Measurements from ENCODE around the gene STH.

STH gene

DNA sequence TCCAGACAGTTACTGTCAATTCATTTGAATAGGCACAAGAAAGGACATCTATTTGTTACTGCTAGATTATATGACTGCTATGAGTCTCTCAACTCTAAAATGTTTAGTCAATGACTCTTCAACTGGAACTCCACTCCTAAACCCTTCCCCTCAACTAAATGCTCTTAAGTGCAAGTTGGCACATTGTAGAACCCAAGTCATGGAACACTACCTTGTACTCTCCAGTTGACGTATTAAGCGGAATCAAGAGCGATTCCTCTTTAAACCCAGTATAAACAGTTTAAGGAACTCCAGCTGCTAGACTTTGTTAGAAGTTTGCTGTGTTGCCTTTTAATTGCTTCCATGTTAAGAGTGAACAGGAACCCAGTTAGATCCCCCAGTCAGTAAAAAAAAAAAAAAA lies 44.6 kb downstream of the STH start:
- Histone ChIP-seq H3K27ac (ENCODE audit: low read depth, low read length) (no peak overlapping the region), H2AFZ (ENCODE audit: low read depth, low read length, severe bottlenecking) (no peak overlapping the region), H3K9ac (ENCODE audit: low read length) (no peak overlapping the region), H3F3A (ENCODE audit: insufficient read depth) (peaks cover 3% of the 10 kb centered on the region; the same call in 1 of the 2 replicates), H3K36me3 (ENCODE audit: low read length) (peaks cover 29% of the 10 kb centered on the region; the same call in 1 of the 2 replicates), H3K9me2 (replicated peaks; ENCODE audit: insufficient read depth, low read length) (no peaks in the 10 kb centered on the region), H3K4me2 (ENCODE audit: low read depth, low read length, poor library complexity, severe bottlenecking) (no peak overlapping the region), H3K79me2 (ENCODE audit: insufficient read depth, low read length) (no peaks in the 10 kb centered on the region), H3K4me3 (ENCODE audit: insufficient read depth, low read length, poor library complexity, severe bottlenecking) (no peak overlapping the region), H4K20me1 (ENCODE audit: low read depth, low read length) (no peaks in the 10 kb centered on the region), H3K27me3 (ENCODE audit: low read length) (no peaks in the 10 kb centered on the region), H3K9me3 (ENCODE audit: insufficient read depth, low read length) (no peaks in the 10 kb centered on the region)
- TF ChIP-seq EZH2phosphoT487 (conservative IDR thresholded peaks at IDR 0.05; ENCODE audit: low read length), result no peak
- TF ChIP-seq, protein P1, sequence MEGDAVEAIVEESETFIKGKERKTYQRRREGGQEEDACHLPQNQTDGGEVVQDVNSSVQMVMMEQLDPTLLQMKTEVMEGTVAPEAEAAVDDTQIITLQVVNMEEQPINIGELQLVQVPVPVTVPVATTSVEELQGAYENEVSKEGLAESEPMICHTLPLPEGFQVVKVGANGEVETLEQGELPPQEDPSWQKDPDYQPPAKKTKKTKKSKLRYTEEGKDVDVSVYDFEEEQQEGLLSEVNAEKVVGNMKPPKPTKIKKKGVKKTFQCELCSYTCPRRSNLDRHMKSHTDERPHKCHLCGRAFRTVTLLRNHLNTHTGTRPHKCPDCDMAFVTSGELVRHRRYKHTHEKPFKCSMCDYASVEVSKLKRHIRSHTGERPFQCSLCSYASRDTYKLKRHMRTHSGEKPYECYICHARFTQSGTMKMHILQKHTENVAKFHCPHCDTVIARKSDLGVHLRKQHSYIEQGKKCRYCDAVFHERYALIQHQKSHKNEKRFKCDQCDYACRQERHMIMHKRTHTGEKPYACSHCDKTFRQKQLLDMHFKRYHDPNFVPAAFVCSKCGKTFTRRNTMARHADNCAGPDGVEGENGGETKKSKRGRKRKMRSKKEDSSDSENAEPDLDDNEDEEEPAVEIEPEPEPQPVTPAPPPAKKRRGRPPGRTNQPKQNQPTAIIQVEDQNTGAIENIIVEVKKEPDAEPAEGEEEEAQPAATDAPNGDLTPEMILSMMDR (IDR thresholded peaks at IDR 0.05; ENCODE audit: insufficient read depth, low read length, poor library complexity, severe bottlenecking), result no peak

DNA sequence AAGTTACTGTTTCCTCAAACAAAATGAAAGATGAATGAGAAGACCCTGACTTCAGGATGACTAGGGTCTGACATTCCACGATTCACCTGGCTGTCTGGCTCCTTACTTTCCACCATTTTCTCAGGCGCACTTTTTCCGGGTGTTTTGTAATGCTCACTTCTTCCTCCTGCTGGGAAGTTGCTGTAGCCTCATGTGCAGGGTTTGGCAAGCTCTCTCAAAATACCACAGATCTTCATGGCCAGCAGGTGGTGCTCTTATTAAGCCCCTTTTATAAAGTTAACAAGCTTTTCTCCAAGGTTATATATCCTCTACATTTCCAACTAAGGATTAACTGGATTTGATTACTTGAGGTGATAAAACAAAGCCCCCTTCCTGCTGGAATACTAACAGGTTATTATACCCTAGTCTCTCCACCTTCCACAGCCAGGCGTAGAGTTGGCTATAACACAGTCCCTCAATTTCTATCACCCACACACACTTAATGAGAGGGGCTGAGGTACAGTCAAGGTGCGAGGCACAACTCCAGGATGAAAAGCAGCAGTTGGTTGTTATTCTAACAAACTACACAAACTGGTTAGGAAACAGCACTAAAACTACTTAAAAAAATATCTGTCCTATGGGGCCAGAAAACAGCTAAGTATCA lies 45.4 kb downstream of the STH start:
- Histone ChIP-seq H3K9me3 (ENCODE audit: insufficient read depth, low read length) (no peaks in the 10 kb centered on the region), H2AFZ (ENCODE audit: low read depth, low read length, severe bottlenecking) (no peak overlapping the region), H3K79me2 (ENCODE audit: insufficient read depth, low read length) (no peaks in the 10 kb centered on the region), H3K27ac (ENCODE audit: low read depth, low read length) (no peak overlapping the region), H3K9me2 (replicated peaks; ENCODE audit: insufficient read depth, low read length) (no peaks in the 10 kb centered on the region), H3K36me3 (ENCODE audit: low read length) (peaks cover 29% of the 10 kb centered on the region; the same call in 1 of the 2 replicates), H3K27me3 (ENCODE audit: low read length) (no peaks in the 10 kb centered on the region), H3K9ac (ENCODE audit: low read length) (no peak overlapping the region), H3K4me3 (ENCODE audit: insufficient read depth, low read length, poor library complexity, severe bottlenecking) (no peak overlapping the region), H3K4me2 (ENCODE audit: low read depth, low read length, poor library complexity, severe bottlenecking) (no peak overlapping the region), H3F3A (ENCODE audit: insufficient read depth) (peaks cover 3% of the 10 kb centered on the region; the same call in 1 of the 2 replicates), H4K20me1 (ENCODE audit: low read depth, low read length) (no peaks in the 10 kb centered on the region)
- no peak for TF ChIP-seq EZH2phosphoT487 (conservative IDR thresholded peaks at IDR 0.05; ENCODE audit: low read length)
- TF ChIP-seq, protein P1 (IDR thresholded peaks at IDR 0.05; ENCODE audit: insufficient read depth, low read length, poor library complexity, severe bottlenecking), result peak; percentile 73

DNA sequence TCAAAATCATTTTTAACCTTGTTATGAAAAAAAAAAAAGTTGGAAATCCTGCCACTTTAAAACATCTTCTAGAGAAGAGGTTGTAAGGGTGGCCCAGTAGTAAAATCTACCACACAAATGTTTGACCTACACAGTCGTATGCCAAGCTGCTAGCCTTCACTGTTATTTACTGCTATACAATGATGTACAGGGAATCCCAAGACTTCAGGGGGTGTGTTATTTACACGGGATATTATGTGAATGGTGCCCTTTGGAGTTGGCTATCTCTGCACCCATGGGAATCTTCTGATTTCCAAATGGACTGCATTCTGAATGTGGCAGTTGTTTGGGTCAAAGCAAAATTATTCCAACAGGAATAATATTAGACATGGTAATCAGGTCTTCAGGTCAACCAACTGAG lies 45.9 kb downstream of the STH start:
- TF ChIP-seq, protein P1 (IDR thresholded peaks at IDR 0.05; ENCODE audit: insufficient read depth, low read length, poor library complexity, severe bottlenecking), result no peak
- TF ChIP-seq EZH2phosphoT487 (conservative IDR thresholded peaks at IDR 0.05; ENCODE audit: low read length), result no peak
- Histone ChIP-seq H3K4me2 (ENCODE audit: low read depth, low read length, poor library complexity, severe bottlenecking) (no peak overlapping the region), H4K20me1 (ENCODE audit: low read depth, low read length) (no peaks in the 10 kb centered on the region), H3K9me2 (replicated peaks; ENCODE audit: insufficient read depth, low read length) (no peaks in the 10 kb centered on the region), H3F3A (ENCODE audit: insufficient read depth) (peaks cover 3% of the 10 kb centered on the region; the same call in 1 of the 2 replicates), H3K36me3 (ENCODE audit: low read length) (peaks cover 29% of the 10 kb centered on the region; the same call in 1 of the 2 replicates), H3K9me3 (ENCODE audit: insufficient read depth, low read length) (no peaks in the 10 kb centered on the region), H3K27me3 (ENCODE audit: low read length) (no peaks in the 10 kb centered on the region), H3K4me3 (ENCODE audit: insufficient read depth, low read length, poor library complexity, severe bottlenecking) (no peak overlapping the region), H2AFZ (ENCODE audit: low read depth, low read length, severe bottlenecking) (no peak overlapping the region), H3K27ac (ENCODE audit: low read depth, low read length) (no peak overlapping the region), H3K9ac (ENCODE audit: low read length) (no peak overlapping the region), H3K79me2 (ENCODE audit: insufficient read depth, low read length) (no peaks in the 10 kb centered on the region)

Data from SU-DHL-6 (cell line).